Effector memory CD8-positive, alpha-beta T cell (primary cell): ENCODE results near the gene ACE.
"Not testable (repeated sequence)": the region's sequence is repeated elsewhere in the genome, so short reads cannot be mapped to it uniquely, and the experiment has no call there.

Experiments
- ATAC-seq: fragments of 150-1000 bp; cut with Tn5 transposase; replicated peaks from 2 replicates; pipeline ENCODE4 v1.10.0; 2021; ENCODE audit warnings: mild to moderate bottlenecking, moderate library complexity
- DNase-seq, 3 experiments: peaks; one replicate each; pipeline ENCODE4 v3.0.0; 2021
- H3K27ac Mint-ChIP-seq, 2 donors: one replicate each; pipeline ENCODE4 v1.8.0; 2022; ENCODE audit warnings: mild to moderate bottlenecking in 2 of 2, mixed read lengths in 2 of 2, moderate library complexity in 2 of 2
- H3K27me3 Mint-ChIP-seq, 2 donors: one replicate each; pipeline ENCODE4 v1.8.0; 2022; ENCODE audit warnings: mixed read lengths in 2 of 2
- H3K36me3 Mint-ChIP-seq: one replicate; pipeline ENCODE4 v1.8.0; 2022; ENCODE audit warnings: mild to moderate bottlenecking, moderate library complexity, mixed read lengths; ENCODE audit not compliant: insufficient read depth
- H3K4me1 Mint-ChIP-seq, 2 donors: one replicate each; pipeline ENCODE4 v1.8.0; 2022; ENCODE audit warnings: low read depth in 2 of 2, mixed read lengths in 2 of 2
- H3K4me3 Mint-ChIP-seq, 2 donors: one replicate each; pipeline ENCODE4 v1.8.0; 2022; ENCODE audit warnings: mild to moderate bottlenecking in 2 of 2, mixed read lengths in 2 of 2, moderate library complexity in 2 of 2
- H3K9me3 Mint-ChIP-seq, 2 donors: one replicate each; pipeline ENCODE4 v1.8.0; 2022; ENCODE audit warnings: mixed read lengths in 2 of 2

Gene ACE

DNA sequence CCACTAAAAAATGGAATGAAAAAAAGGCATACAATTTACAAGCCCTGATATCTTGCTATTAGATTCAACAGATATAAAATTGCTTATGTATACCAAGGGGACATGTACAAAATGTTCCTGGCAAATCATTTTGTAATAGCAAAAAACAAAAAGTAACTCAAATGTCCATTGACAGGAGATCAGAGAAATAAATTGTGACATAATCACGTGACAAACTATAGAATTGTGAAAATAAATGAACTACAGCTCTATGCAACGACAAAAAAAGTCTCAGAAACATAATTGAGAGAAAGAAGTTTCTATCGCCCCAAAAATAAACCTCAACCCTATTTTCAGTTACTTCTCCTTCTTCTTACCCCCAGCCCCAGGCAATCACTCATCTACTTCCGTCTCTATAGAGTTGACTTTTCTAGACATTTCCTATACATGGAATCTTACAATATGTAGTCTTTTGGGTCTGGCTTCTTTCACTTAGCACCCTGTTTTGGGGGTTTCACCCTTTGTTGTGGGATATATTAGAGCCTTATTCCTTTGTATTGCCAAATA, 12.1 kb upstream of the ACE start:
- H3K4me3 Mint-ChIP-seq: no peak overlapping the region
- H3K36me3 Mint-ChIP-seq: no peaks in the 10 kb centered on the region
- no peak for ATAC-seq
- no peak for DNase-seq
- no peak overlapping the region for H3K27ac Mint-ChIP-seq
- no peaks in the 10 kb centered on the region for H3K4me1 Mint-ChIP-seq
- no peaks in the 10 kb centered on the region for H3K9me3 Mint-ChIP-seq
- peaks cover 5 to 15% of the 10 kb centered on the region in 2 donors for H3K27me3 Mint-ChIP-seq

DNA sequence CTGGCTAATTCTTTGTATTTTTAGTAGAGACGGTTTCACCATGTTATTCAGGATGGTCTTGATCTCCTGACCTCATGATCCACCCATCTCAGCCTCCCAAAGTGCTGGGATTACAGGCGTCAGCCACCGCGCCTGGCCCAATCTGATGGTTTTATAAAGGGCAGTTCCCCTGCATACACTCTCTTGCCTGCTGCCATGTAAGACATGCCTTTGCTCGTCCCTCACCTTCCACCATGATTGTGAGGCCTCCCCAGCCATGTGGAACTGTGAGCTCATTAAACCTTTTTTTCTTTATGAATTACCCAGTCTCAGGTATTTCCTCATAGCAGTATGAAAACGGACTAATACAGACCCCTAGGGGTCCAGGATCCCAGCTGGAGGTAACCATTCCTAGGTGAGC, 8.8 kb upstream of the ACE start:
- H3K27ac Mint-ChIP-seq, H3K36me3 Mint-ChIP-seq, H3K9me3 Mint-ChIP-seq, H3K4me1 Mint-ChIP-seq, H3K4me3 Mint-ChIP-seq, DNase-seq, ATAC-seq: not testable (repeated sequence)
- peaks cover 9 to 12% of the 10 kb centered on the region in 2 donors for H3K27me3 Mint-ChIP-seq

DNA sequence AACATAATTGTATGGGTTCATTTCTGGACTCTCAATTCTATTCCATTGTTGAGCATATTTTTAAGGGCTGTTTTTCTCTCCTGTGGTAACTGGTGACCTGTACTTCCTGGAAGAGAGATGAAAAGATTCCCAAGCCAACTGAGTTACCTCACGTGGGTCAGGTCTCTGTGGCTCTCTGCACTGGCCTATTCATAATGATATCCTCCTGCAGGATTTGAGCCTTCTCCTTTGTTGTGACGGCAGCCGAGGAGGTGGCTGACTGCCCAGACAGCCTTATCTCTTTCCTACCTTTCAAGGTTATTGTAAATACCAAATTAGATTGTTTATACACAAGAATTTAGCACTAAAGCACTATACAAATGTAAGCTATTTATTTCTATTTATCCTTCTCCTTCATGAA, 2.7 kb upstream of the ACE start:
- Mint-ChIP-seq H3K27me3 (peaks cover 27 to 34% of the 10 kb centered on the region in 2 donors), H3K36me3 (no peaks in the 10 kb centered on the region), H3K4me1 (peaks cover 8 to 15% of the 10 kb centered on the region in 2 donors), H3K4me3 (no peak overlapping the region), H3K27ac (no peak overlapping the region), H3K9me3 (no peaks in the 10 kb centered on the region)
- ATAC-seq: no peak
- DNase-seq: no peak

DNA sequence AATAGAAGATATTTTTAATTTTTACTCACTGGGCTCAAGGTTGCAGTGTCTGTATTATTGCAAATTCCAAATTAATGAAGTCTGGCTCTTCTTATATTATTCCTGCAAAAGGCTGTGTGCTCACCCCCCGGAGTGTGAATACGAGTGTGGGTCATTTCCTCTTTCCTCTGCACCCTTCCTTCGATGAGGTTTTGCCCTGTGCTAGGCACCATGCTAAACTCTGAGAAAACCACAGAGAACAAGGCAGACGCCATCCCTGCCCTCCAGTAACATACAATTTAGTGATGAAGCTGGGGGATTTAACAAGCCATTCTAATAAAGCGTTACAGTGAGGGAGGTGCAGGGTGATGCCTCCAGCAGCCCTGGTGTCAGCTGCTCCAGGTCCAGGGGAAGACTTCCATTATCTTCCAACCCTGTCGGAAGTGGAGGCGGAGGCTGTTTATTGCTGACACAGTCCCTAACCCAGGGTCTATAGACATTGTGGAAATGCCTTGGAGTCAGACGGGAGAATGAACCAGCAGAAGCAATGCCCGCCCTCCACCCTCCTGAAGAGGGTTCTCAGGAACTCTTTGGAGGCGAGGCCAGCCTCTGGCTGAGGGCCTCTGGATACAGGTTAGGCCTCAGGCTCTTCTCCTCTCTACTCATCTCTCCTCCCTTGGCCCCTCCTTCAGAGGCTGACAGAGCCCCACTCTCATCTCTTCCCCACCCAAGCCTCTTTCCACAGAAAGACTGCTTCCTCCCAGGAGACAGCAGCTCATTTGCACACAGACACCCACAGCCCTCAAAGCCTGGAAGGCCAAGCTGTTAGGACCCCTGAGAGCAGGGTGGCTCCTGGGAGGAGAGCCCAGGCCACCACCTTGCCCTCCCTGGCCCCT, 2.0 kb upstream of the ACE start:
- no peak for ATAC-seq
- Mint-ChIP-seq H3K27me3 (peaks cover 31 to 37% of the 10 kb centered on the region in 2 donors), H3K4me1 (peaks cover 9 to 18% of the 10 kb centered on the region in 2 donors), H3K36me3 (no peaks in the 10 kb centered on the region), H3K4me3 (peak overlapping the region in 1 of 2 donors; percentile 45), H3K9me3 (no peaks in the 10 kb centered on the region), H3K27ac (peak overlapping the region in 1 of 2 donors; percentile 70)
- DNase-seq: no peak

DNA sequence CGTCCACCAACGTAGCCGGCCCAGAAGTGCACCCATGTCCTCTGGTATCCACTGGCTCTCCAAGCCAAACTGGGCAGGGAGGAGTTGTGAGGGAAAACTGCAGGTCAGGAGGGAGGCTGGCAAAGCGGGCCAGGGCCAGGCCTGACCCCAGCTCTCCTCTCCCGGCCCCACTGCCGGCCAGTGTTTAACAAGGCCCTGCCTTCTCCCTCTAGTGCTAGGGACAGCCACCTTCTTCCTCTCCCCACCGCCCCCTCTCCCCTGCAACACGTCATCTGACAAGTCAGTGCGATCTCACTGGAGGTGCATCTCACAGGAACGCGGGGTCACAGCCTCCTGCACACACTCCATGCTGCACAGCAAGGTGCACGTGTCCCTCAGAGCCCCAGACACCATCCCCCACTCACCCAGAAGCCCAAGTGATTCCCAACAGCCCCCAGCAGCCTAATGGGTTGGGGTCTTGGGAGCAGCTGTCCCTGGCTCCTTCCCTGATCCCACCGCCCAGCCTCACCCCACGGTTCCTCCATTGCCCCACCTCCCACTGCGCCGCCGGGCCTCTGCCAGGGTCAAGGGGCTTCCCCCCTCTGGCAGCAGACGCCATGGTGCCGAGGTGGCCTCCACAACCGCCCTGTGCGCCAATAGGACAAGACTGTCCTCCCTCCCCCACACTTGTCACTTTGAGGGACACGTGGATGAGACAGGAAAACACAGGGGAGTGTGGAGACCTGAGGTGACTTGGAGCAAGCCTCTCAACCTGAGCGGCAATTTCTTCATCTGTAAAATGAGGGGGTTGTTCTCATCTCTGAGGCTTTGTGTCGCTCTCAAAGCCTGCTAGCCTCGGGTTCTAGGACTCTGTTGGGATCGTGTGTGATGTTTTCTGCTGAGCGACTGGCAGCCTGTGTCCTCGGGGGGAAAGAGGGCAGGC, 1.1 kb upstream of the ACE start:
- Mint-ChIP-seq H3K4me3 (peak overlapping the region; percentile 38 to 45), H3K9me3 (no peaks in the 10 kb centered on the region), H3K27me3 (peaks cover 24 to 29% of the 10 kb centered on the region in 2 donors), H3K27ac (peak overlapping the region in 1 of 2 donors; percentile 70), H3K4me1 (peaks cover 9 to 18% of the 10 kb centered on the region in 2 donors), H3K36me3 (no peaks in the 10 kb centered on the region)
- ATAC-seq: no peak
- no peak for DNase-seq

DNA sequence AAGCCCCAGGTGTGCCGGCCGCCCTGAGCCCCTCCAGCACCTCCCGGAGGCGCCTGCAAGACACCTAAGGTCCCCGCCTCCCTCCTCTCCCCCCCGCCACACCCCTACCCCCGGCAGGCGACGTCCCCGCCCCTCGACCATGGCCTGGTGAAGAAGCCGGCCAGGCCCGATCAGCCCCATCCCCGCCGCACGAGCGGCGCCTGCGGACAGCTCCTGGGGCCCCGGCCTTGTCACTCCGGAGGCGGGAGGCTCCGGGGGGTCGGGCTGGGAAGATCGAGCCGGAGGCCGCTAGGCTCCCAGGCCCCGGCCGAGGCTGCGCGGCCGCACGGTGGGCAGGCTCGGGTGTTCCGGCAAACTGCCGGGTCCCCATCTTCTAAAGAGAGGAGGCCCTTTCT, 405 bp upstream of the ACE start:
- Mint-ChIP-seq H3K9me3 (no peaks in the 10 kb centered on the region), H3K4me3 (peak overlapping the region; percentile 38 to 89)
- peak in 1 of 3 experiments; percentile 11 for DNase-seq

DNA sequence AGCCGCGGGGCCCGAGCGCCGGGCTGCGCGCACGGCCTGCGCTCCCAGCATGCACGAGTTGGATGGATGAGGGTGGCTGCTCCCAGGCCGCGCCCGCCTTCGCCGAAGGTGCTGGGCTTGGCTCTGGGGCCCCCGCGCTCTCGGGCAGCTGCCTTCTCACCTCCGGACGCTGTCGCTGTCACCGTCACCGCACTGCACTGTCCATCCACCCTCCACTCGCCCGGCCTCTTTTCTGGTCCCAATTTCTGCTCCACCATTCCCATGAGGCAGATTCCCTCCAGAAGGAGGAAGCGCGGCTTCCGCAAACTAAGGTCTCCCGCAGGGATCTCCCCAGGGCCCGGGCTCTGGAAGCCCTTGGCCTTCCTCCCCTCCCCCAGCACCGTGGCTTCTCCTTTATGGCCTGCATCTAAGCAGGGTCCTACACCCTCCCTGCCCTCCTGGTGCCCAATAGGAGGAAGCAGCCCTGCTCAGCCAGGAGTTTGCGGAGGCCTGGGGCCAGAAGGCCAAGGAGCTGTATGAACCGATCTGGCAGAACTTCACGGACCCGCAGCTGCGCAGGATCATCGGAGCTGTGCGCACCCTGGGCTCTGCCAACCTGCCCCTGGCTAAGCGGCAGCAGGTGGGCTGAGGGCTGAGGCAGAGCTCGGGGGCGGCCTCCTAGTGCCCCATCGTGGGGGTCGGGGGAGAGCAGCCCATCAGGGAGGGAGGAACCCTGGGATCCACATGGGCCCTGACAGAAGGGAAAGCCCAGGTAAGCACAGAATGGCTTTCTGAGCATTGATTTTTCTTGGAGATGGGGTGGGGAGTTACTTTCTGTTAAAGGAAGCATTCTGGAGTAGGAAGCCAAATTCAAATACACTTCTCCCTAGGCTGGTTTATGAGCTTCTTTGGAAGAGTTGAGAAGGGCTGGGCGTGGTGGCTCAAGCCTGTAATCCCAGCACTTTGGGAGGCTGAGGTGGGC, 899 bp downstream of the ACE start:
- no peak for DNase-seq
- Mint-ChIP-seq H3K36me3 (no peaks in the 10 kb centered on the region), H3K4me3 (peak overlapping the region; percentile 89 to 90), H3K9me3 (no peaks in the 10 kb centered on the region), H3K27me3 (peaks cover 31 to 35% of the 10 kb centered on the region in 2 donors), H3K27ac (peak overlapping the region; percentile 53 to 57), H3K4me1 (peaks cover 9 to 18% of the 10 kb centered on the region in 2 donors)
- peak; percentile 13 for ATAC-seq

More for the DNA sequence above, 405 bp upstream of the ACE start:
- Mint-ChIP-seq H3K27me3 (peaks cover 24 to 29% of the 10 kb centered on the region in 2 donors), H3K4me1 (peaks cover 9 to 18% of the 10 kb centered on the region in 2 donors), H3K27ac (no peak overlapping the region), H3K36me3 (no peaks in the 10 kb centered on the region)
- ATAC-seq: peak; percentile 19

DNA sequence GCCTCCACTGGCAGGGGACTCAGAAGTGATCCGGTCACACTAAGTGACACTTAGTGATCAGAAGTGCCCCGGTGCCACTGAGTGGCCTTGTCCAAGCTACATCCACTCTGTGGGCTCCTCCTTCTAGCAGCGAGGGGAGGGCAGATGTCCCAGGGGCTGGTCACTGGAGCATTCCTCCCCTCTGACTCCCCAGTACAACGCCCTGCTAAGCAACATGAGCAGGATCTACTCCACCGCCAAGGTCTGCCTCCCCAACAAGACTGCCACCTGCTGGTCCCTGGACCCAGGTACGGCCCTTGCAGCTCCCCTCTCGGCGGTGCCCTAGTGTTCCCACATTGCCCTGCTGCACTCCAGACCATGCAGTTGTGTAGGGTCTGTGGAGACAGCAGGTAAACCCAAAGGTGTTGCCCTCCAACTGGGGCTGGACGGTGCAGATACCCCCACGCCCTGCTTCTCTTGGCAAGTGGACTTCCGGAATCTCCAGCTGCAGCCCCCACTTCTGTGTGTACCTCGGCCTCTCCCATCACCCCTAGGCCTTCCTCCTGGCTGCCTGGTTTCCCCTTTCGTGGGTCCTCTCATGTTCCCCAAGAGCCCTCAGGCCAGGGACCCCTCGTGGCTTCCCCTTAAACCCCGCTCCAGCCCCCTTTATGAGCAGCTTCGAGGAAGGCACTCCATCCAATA, 2.1 kb downstream of the ACE start:
- no peaks in the 10 kb centered on the region for H3K9me3 Mint-ChIP-seq
- no peak overlapping the region for H3K27ac Mint-ChIP-seq
- no peaks in the 10 kb centered on the region for H3K36me3 Mint-ChIP-seq
- H3K27me3 Mint-ChIP-seq: peaks cover 36 to 37% of the 10 kb centered on the region in 2 donors
- peaks cover 9 to 18% of the 10 kb centered on the region in 2 donors for H3K4me1 Mint-ChIP-seq
- peak overlapping the region; percentile 47 to 59 for H3K4me3 Mint-ChIP-seq
- ATAC-seq (peak; percentile 71), DNase-seq (peak; percentile 73 to 79 (median 78))

DNA sequence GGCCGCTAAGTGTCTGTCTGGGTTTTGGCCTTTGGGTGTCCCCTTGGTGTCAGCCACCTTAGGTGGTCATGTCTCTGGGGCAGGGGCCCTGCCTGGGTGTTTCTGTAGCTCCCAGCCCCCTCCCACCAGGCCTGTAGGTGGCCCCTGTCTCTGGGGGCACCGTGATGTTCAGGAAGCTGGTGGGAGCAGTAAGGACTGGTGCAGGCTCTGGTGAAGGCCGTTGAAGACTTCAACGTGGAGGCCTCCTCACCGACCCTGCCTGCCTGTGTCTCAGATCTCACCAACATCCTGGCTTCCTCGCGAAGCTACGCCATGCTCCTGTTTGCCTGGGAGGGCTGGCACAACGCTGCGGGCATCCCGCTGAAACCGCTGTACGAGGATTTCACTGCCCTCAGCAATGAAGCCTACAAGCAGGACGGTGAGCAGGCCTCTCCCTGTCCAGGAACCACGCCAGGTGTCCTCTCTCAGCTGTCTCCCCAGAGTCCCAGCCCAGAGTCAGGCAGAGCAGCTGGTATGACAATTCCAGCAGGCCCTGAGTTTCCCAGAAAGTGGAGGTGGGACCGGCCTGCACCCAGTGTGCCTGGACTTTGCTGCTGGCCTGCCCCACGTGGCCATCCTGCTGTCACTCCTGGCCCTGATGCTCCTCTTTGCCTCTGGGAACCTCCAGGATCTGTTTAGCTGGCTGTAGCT, 2.8 kb downstream of the ACE start:
- Mint-ChIP-seq H3K36me3 (no peaks in the 10 kb centered on the region), H3K27ac (no peak overlapping the region), H3K9me3 (no peaks in the 10 kb centered on the region), H3K4me1 (peaks cover 9 to 18% of the 10 kb centered on the region in 2 donors), H3K4me3 (peak overlapping the region in 1 of 2 donors; percentile 59), H3K27me3 (peaks cover 36 to 37% of the 10 kb centered on the region in 2 donors)
- DNase-seq (no peak), ATAC-seq (no peak)

DNA sequence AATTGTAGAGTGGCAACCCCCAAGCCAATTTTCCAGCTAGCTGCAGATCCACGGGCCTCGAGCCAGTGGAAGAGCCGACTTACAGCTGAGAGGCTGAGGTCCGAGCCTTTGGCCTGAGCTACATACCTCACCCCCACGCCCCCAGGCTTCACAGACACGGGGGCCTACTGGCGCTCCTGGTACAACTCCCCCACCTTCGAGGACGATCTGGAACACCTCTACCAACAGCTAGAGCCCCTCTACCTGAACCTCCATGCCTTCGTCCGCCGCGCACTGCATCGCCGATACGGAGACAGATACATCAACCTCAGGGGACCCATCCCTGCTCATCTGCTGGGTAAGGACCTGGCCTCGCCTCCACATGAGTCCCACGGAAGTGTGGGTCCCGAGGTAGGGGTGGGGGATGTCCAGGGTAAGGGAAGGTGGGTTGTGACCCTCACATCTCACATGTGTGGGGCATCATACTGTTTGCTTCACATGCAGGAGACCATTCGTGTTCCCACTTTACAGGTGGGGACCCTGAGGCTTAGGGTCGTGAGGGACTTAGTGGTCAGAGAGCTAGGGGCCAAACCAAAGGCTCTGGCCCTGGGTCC, 3.4 kb downstream of the ACE start:
- Mint-ChIP-seq H3K9me3 (no peaks in the 10 kb centered on the region), H3K4me3 (no peak overlapping the region), H3K27me3 (peaks cover 30 to 32% of the 10 kb centered on the region in 2 donors), H3K4me1 (peaks cover 9 to 18% of the 10 kb centered on the region in 2 donors), H3K27ac (no peak overlapping the region), H3K36me3 (no peaks in the 10 kb centered on the region)
- ATAC-seq (no peak), DNase-seq (no peak)

DNA sequence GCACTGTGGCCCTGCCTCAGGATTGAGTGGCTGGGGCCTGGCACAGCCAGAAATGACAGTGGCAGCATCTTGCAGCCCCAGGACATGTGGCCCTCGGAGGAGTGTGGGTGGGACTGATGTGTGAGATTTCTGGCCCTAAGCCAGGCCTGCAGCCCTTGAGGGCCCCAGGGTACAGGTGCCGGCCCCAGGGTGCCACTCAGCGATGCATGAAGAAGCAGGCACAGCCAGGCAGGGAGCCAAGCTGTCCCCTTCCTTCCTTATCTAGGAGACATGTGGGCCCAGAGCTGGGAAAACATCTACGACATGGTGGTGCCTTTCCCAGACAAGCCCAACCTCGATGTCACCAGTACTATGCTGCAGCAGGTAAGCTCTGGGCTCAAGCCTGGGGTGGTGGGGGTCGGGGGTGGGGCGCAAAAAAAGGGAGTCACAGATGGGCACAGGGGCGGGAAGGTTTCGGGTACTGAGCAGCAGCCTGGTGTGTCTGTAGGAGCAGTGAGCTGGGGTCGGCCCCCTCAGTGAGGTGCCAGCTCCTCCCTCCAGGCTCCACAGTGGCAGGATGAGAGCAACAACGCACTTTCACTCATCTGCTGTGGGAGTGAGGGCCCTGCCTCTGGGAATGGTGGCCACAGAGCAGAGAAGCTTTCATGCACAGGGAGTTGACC, 4.1 kb downstream of the ACE start:
- H3K4me1 Mint-ChIP-seq: peaks cover 9 to 18% of the 10 kb centered on the region in 2 donors
- no peak overlapping the region for H3K4me3 Mint-ChIP-seq
- no peak for ATAC-seq
- no peak for DNase-seq
- no peaks in the 10 kb centered on the region for H3K9me3 Mint-ChIP-seq
- H3K27ac Mint-ChIP-seq: no peak overlapping the region
- H3K27me3 Mint-ChIP-seq: peaks cover 24 to 26% of the 10 kb centered on the region in 2 donors
- no peaks in the 10 kb centered on the region for H3K36me3 Mint-ChIP-seq
